Measurements from ENCODE around the gene NIM1K.

The NIM1K gene

GRCh38 chr5:43150748-43151147 is 41.3 kb upstream of the NIM1K start:
- H3K27me3 ChIP-seq: no peaks in the 10 kb centered on the region
- no peak overlapping the region for H3K4me3 ChIP-seq (ENCODE audit: low read depth, low read length)
- TF ChIP-seq CTCF (IDR thresholded peaks at IDR 0.05; ENCODE audit: low read depth, low read length): no peak
- peaks cover 12% of the 10 kb centered on the region for H3K36me3 ChIP-seq
- peak; percentile 18 for DNase-seq
- H3K9me3 ChIP-seq: no peaks in the 10 kb centered on the region
- H3K4me1 ChIP-seq: peaks cover 20% of the 10 kb centered on the region

DNA sequence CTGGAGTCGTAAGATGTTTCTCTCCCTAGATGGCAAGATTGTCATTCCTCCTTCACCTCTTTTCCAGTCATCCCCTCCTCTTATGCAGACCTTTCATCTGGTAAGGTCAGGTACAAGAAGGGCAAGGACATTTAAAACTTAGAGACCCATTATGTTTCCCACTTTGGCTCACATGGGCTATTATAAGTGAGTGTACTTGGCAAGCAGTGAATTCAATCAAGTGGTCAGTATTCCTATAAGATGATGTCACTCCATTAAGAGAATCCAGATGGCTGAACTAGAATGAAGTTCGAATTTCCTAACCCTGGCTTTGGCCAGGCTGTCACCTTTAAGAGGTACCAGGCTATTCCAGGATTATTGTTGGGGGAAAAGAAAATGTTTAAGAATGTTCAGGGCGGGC is 39.1 kb upstream of the NIM1K start:
- peaks cover 9% of the 10 kb centered on the region for H3K36me3 ChIP-seq
- no peak for DNase-seq

DNA sequence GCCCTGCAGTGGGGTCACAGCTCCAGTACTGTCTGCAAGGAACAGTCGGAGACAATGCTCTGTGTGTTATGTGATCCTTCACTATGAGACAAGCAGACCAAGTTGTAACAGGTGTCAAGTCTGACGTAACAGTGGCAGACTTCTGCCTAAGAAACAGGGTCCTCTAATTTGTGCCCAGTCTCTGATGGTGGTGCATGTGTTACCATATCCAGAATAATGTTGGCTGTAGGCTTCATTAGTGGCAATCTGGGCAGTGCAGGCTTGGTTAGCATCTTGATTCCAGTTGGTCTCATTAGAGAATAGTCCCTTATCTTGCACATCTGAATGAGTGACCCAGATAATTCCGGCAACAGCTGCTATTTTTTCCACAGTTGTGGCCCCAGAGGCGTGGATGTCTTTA is 37.6 kb upstream of the NIM1K start:
- Histone ChIP-seq H3K27me3 (no peaks in the 10 kb centered on the region), H3K4me1 (peaks cover 20% of the 10 kb centered on the region), H3K9me3 (no peaks in the 10 kb centered on the region), H3K4me3 (ENCODE audit: low read depth, low read length) (no peak overlapping the region), H3K36me3 (peaks cover 9% of the 10 kb centered on the region)
- TF ChIP-seq CTCF (IDR thresholded peaks at IDR 0.05; ENCODE audit: low read depth, low read length): no peak
- no peak for DNase-seq

More for the DNA sequence above, 39.1 kb upstream of the NIM1K start:
- Histone ChIP-seq H3K27me3 (no peaks in the 10 kb centered on the region), H3K4me1 (peaks cover 20% of the 10 kb centered on the region), H3K9me3 (no peaks in the 10 kb centered on the region), H3K4me3 (ENCODE audit: low read depth, low read length) (no peak overlapping the region)
- no peak for TF ChIP-seq CTCF (IDR thresholded peaks at IDR 0.05; ENCODE audit: low read depth, low read length)

- peaks cover 9% of the 10 kb centered on the region for H3K36me3 ChIP-seq
- DNase-seq: no peak
- H3K4me1 ChIP-seq: peaks cover 13% of the 10 kb centered on the region
- no peak; the same call in 1 of the 2 replicates for TF ChIP-seq CTCF (IDR thresholded peaks at IDR 0.05; ENCODE audit: low read depth, low read length)
- no peaks in the 10 kb centered on the region for H3K9me3 ChIP-seq
- no peak overlapping the region for H3K4me3 ChIP-seq (ENCODE audit: low read depth, low read length)
- no peaks in the 10 kb centered on the region for H3K27me3 ChIP-seq
These were observed 36.5 kb upstream of the NIM1K start for GRCh38 chr5:43155394-43156096.

GRCh38 chr5:43156388-43156787 is 35.6 kb upstream of the NIM1K start:
- no peak overlapping the region for H3K4me3 ChIP-seq (ENCODE audit: low read depth, low read length)
- H3K4me1 ChIP-seq: peaks cover 9% of the 10 kb centered on the region
- no peak for TF ChIP-seq CTCF (IDR thresholded peaks at IDR 0.05; ENCODE audit: low read depth, low read length)
- H3K9me3 ChIP-seq: no peaks in the 10 kb centered on the region
- H3K27me3 ChIP-seq: no peaks in the 10 kb centered on the region
- DNase-seq: no peak
- H3K36me3 ChIP-seq: peaks cover 16% of the 10 kb centered on the region

GRCh38 chr5:43157068-43157467 is 35.0 kb upstream of the NIM1K start:
- no peak for DNase-seq
- Histone ChIP-seq H3K27me3 (no peaks in the 10 kb centered on the region), H3K4me3 (ENCODE audit: low read depth, low read length) (no peak overlapping the region), H3K36me3 (peaks cover 22% of the 10 kb centered on the region), H3K4me1 (peaks cover 9% of the 10 kb centered on the region), H3K9me3 (no peaks in the 10 kb centered on the region)
- no peak for TF ChIP-seq CTCF (IDR thresholded peaks at IDR 0.05; ENCODE audit: low read depth, low read length)
